ES-I3 (cell line): ENCODE data around the gene PRAMEF12.
"Not testable (repeated sequence)": the region's sequence is repeated elsewhere in the genome, so short reads cannot be mapped to it uniquely, and the experiment has no call there.

Experiments used
- H3K36me3 ChIP-seq: 2 replicates; pipeline ENCODE4 v1.6.1; 2013; ENCODE audit warnings: mild to moderate bottlenecking, low read length, control low read depth, moderate library complexity; ENCODE audit not compliant: insufficient read depth
- H3K4me1 ChIP-seq: 2 replicates; pipeline ENCODE4 v1.6.1; 2013; ENCODE audit warnings: mild to moderate bottlenecking, control low read depth, low read length; ENCODE audit not compliant: insufficient read depth
- H3K9ac ChIP-seq: 2 replicates; pipeline ENCODE4 v1.6.1; 2013; ENCODE audit warnings: low read depth, mild to moderate bottlenecking, low read length, moderate library complexity
- H3K9me3 ChIP-seq: 2 replicates; pipeline ENCODE4 v1.6.1; 2013; ENCODE audit warnings: mild to moderate bottlenecking, low read length, moderate library complexity; ENCODE audit not compliant: control insufficient read depth, insufficient read depth

The PRAMEF12 gene

DNA sequence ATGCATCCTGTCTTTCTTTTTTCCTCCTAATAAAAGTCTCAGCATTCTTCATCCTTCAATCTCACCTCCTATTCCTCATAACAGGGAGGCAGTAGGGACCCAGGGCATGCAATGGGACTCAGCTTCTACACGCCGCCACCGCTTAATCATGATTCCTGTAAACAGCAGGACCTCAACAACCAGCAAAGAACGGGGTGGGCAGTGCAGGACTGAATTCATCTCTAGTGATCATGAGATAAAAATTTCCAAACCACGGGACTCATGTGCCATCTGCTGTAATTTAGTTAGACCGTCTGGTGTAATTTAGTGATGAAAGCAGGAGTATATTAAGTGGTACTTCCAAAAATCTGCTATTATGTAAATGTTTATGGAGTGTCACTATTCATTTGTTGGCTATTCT lies 5.4 kb downstream of the PRAMEF12 start:
- H3K4me1 ChIP-seq: no peaks in the 10 kb centered on the region
- H3K9ac ChIP-seq: no peak overlapping the region
- no peaks in the 10 kb centered on the region for H3K9me3 ChIP-seq
- H3K36me3 ChIP-seq: no peaks in the 10 kb centered on the region

DNA sequence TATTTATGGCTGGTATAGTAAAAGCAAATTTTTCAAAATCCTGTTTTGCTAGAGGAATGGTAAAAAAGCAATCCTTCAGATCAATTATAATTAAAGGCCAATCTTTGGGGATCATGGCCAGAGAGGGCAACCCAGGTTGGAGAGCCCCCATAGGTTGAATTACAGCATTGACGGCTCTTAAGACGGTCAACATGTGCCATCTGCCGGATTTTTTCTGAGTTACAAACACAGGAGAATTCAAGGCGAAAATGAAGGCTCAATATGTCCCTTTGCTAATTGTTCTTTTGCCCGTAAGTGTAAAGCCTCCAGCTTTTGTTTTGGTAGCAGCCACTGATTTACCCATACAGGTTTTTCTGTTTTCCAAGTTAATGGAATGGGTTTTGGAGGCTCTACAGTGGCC lies 8.0 kb downstream of the PRAMEF12 start:
- not testable (repeated sequence) for H3K9me3 ChIP-seq, H3K4me1 ChIP-seq, H3K9ac ChIP-seq, H3K36me3 ChIP-seq

- H3K36me3 ChIP-seq, H3K4me1 ChIP-seq, H3K9ac ChIP-seq, H3K9me3 ChIP-seq: not testable (repeated sequence)
Observed at GRCh38 chr1:12783783-12784182, 10.2 kb downstream of the PRAMEF12 start.

- not testable (repeated sequence) for H3K9ac ChIP-seq, H3K9me3 ChIP-seq, H3K36me3 ChIP-seq, H3K4me1 ChIP-seq
Observed at GRCh38 chr1:12784729-12785128, 11.2 kb downstream of the PRAMEF12 start.

- not testable (repeated sequence) for H3K4me1 ChIP-seq, H3K36me3 ChIP-seq, H3K9me3 ChIP-seq, H3K9ac ChIP-seq
Observed at GRCh38 chr1:12791097-12791496, 17.6 kb downstream of the PRAMEF12 start, which contains the start of gene PRAMEF1. TSS of gene PRAMEF1 (plus strand) at chr1:12791397. CDS start at chr1:12793228, 1,831 bp downstream.

- Histone ChIP-seq H3K9me3 (no peaks in the 10 kb centered on the region), H3K9ac (no peak overlapping the region), H3K4me1 (no peaks in the 10 kb centered on the region), H3K36me3 (no peaks in the 10 kb centered on the region)
Observed at GRCh38 chr1:12798911-12799310, 25.4 kb downstream of the PRAMEF12 start.

- no peaks in the 10 kb centered on the region for H3K36me3 ChIP-seq
- no peaks in the 10 kb centered on the region for H3K9me3 ChIP-seq
- no peak overlapping the region for H3K9ac ChIP-seq
- H3K4me1 ChIP-seq: no peaks in the 10 kb centered on the region
Observed at GRCh38 chr1:12799730-12800129, 26.2 kb downstream of the PRAMEF12 start.

DNA sequence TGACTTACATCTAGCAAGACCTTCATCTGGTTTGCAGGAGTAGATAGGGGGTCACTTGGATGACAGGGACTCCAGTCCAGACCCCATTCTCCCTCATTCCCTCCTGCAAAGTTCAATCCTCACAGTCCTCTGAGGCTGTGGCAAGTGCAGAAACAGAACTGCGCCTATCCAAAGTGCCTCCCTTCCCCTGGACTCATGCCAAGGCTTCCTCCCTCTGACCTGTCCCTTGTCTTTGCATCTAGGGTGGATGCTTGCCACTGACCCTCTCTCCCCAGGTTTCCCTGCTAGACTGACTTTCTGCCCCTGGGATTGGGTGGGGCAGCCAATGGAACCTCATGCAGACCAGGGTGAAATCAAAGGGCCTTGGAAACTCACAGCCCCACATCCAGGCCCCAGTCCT lies 36.4 kb downstream of the PRAMEF12 start:
- H3K9me3 ChIP-seq: no peaks in the 10 kb centered on the region
- H3K36me3 ChIP-seq: no peaks in the 10 kb centered on the region
- H3K4me1 ChIP-seq: no peaks in the 10 kb centered on the region
- H3K9ac ChIP-seq: no peak overlapping the region

DNA sequence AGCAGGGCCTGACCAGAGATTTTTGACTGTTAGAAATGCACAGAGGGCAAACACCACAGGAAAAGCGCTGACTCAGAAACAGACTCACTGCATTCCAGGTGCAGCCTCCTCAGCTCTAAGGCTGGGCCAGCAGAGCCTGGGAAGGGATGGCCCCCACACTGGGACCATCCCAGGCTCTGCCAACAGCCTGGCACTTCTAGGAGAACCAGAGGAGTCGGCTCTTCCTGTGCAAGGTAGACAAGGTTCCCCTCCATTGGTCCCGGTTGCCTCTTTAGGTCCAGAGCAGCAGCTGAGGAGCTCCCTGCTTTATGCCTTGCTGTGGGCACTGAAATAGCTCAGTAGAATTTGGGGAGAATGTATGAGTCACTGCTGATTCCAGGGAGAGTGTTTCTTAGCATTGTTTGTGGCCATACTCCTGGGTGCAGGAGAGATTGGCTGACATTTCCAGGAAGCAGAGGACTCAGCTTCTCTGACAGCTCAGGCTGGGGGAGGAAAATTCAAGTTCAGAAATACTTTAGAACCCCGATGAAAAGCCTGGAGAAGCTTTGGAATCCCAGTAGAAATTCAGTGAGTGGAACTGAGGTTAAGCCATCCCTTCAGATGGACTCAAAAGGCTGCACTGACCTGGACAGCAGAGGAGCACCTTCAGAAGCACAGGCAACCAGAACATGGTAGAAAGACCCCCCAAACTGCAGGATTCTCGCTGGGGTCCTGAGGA lies 37.3 kb downstream of the PRAMEF12 start:
- H3K36me3 ChIP-seq: no peaks in the 10 kb centered on the region
- no peak overlapping the region for H3K9ac ChIP-seq
- no peaks in the 10 kb centered on the region for H3K4me1 ChIP-seq
- H3K9me3 ChIP-seq: no peaks in the 10 kb centered on the region

DNA sequence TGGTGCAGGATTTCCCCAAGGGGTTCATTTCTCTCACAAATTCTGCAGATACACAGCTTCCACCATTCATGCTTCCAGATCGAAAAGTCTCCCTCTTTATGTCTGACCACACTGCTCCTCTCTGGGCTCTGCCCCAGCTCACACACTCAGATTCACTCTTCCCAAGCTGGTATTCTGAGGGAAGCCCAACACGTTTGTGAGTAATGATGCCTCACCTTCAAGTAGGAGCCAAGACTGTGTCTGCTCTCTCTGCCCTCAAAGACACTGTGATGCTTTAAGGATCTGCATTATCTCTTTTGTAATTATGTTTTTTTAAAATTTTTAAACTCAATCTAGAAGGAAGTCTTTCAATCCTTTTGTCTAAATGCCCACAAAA lies 37.9 kb downstream of the PRAMEF12 start:
- H3K36me3 ChIP-seq: no peaks in the 10 kb centered on the region
- H3K9ac ChIP-seq: no peak overlapping the region
- no peaks in the 10 kb centered on the region for H3K9me3 ChIP-seq
- H3K4me1 ChIP-seq: no peaks in the 10 kb centered on the region

GRCh38 chr1:12819061-12819460 lies 45.5 kb downstream of the PRAMEF12 start:
- H3K36me3 ChIP-seq, H3K9me3 ChIP-seq, H3K4me1 ChIP-seq, H3K9ac ChIP-seq: not testable (repeated sequence)
